ENCODE results near the gene SLC44A4. TPM values are rescaled to one million over a fixed set of nuclear protein-coding genes. Genes with fewer than 3 reads are reported as not detected.

The SLC44A4 gene
- total and polyA plus RNA-seq, 2 of the 8 experiments (the other 6 are each of a cell fraction or from before 2014, with no cell fraction given): 4.8 to 7.0 TPM

DNA sequence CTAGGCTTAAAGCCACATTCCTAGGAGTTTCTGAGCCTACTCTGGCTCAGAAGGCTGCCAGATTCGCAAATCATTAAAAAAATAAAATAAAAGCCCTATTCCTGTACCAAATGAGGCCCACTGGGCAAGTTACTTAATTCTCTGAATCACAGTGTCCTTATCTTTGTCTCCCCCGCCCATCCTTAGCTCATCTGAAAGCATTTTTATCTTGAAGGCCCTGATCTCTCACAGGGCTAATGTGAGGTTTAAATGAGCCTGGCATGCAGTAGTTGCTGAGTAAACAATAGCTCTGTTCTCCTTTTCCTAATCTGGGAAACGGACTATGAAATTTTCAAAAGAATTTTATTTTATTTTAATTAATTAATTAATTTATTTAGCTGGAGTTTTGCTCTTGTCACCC lies 25.2 kb upstream of the SLC44A4 start:
- H3K4me1 ChIP-seq (replicated peaks in 1 of 4; ENCODE audit: control insufficient read depth in 3 of 4, insufficient read depth in 4 of 4, low read length in 3 of 4): peaks cover 0 to 18% (median 12%) of the 10 kb centered on the region in 4 experiments; a peak in 6 of 7 replicates
- no peak overlapping the region for H2AFZ ChIP-seq (ENCODE audit: low read length)
- H3K27ac ChIP-seq (ENCODE audit: low read depth, low read length): no peak overlapping the region
- no peak overlapping the region for H3K4me3 ChIP-seq (ENCODE audit: extremely low read depth in 1 of 4, insufficient read depth in 2 of 4, low read depth in 3 of 4, low read length in 4 of 4)
- no peak overlapping the region for H2BK12ac ChIP-seq (ENCODE audit: low read depth, low read length)
- no peaks in the 10 kb centered on the region for H3K9me3 ChIP-seq (ENCODE audit: insufficient read depth in 2 of 2, low read depth in 1 of 2, low read length in 1 of 2)
- no peak for FAIRE-seq
- no peaks in the 10 kb centered on the region for H3K27me3 ChIP-seq (replicated peaks in 1 of 4; ENCODE audit: control insufficient read depth in 3 of 4, extremely low read depth in 1 of 4, insufficient read depth in 3 of 4, low read length in 3 of 4)
- no peaks in the 10 kb centered on the region for H4K20me1 ChIP-seq (replicated peaks in 1 of 2; ENCODE audit: control insufficient read depth in 1 of 2, insufficient read depth in 2 of 2, low read length in 2 of 2)
- H3K56ac ChIP-seq (replicated peaks; ENCODE audit: insufficient read length, low read depth, low read length): no peak overlapping the region
- H3K18ac ChIP-seq (ENCODE audit: extremely low read depth, low read length): no peak overlapping the region
- no peak overlapping the region for H3K4ac ChIP-seq (replicated peaks; ENCODE audit: insufficient read length, low read depth, low read length)
- no peak overlapping the region for H2BK15ac ChIP-seq (ENCODE audit: low read length)
- H3K14ac ChIP-seq (ENCODE audit: insufficient read length): no peak overlapping the region
- no peak overlapping the region for H2BK120ac ChIP-seq (replicated peaks; ENCODE audit: low read depth, low read length)
- H4K91ac ChIP-seq (replicated peaks; ENCODE audit: insufficient read length, low read length): no peak overlapping the region
- H2BK5ac ChIP-seq (ENCODE audit: low read depth, low read length): no peak overlapping the region
- peaks cover 0 to 5% (median 3%) of the 10 kb centered on the region in 4 experiments; a peak in 3 of 8 replicates for H3K36me3 ChIP-seq (ENCODE audit: control insufficient read depth in 2 of 4, insufficient read depth in 4 of 4, low read length in 3 of 4)
- no peak overlapping the region for H3K4me2 ChIP-seq (ENCODE audit: insufficient read depth in 1 of 2, low read depth in 2 of 2, low read length in 2 of 2)
- no peak overlapping the region for H2AK5ac ChIP-seq (ENCODE audit: low read depth, low read length)
- no peak overlapping the region for H3K9ac ChIP-seq (replicated peaks in 1 of 4; ENCODE audit: extremely low read depth in 1 of 4, low read depth in 3 of 4, low read length in 3 of 4)
- CTCF ChIA-PET (ENCODE audit: partially characterized antibody): interaction anchor here (1.1 to 1.6 kb wide), 5 partner anchors 11 to 48 kb away, joined by 3 to 6 read pairs (median 4); no protein-coding TSS in a partner anchor
- no peak overlapping the region for H3K23ac ChIP-seq (ENCODE audit: insufficient read length)
- no peak for DNase-seq (ENCODE audit: low read depth in 1 of 2, low spot score in 2 of 2)
- peaks cover 2% of the 10 kb centered on the region for H3K79me1 ChIP-seq (ENCODE audit: low read depth, low read length)
- H4K5ac ChIP-seq (ENCODE audit: insufficient read length, low read depth, low read length): no peak overlapping the region
- peaks cover 4% of the 10 kb centered on the region; the same call in 1 of the 2 replicates for H3K23me2 ChIP-seq (ENCODE audit: low read depth, low read length)
- H4K8ac ChIP-seq (ENCODE audit: extremely low read depth, insufficient read depth, low read length): no peak overlapping the region
- H2BK20ac ChIP-seq (ENCODE audit: low read length): no peak overlapping the region
- peaks cover 0 to 7% of the 10 kb centered on the region in 2 experiments; a peak in 2 of 4 replicates for H3K79me2 ChIP-seq (ENCODE audit: control insufficient read depth in 1 of 2, insufficient read depth in 2 of 2, low read length in 2 of 2)
- WGBS, 2 experiments (ENCODE audit: extremely low coverage in 1 of 2, insufficient coverage in 1 of 2, insufficient read length in 1 of 2, insufficient replicate concordance in 2 of 2, low coverage in 1 of 2, low lambda C conversion rate in 2 of 2, missing lambda C conversion rate in 1 of 2): 85% methylated on average over 3 of the region's 3 CpGs; no CpG with 5 or more reads in 1 of the 2 experiments
- POLR2A ChIA-PET (ENCODE audit: partially characterized antibody): interaction anchor here (1.2 to 1.7 kb wide), 3 partner anchors 10 to 68 kb away, joined by 3 read pairs; partner anchors contain the start of gene DXO
- TF ChIP-seq CBX8 (IDR thresholded peaks at IDR 0.05; ENCODE audit: borderline replicate concordance, low read depth, low read length) (no peak), YY1 (IDR thresholded peaks at IDR 0.05; ENCODE audit: low read depth, low read length) (no peak), POLR2A (IDR thresholded peaks at IDR 0.05; ENCODE audit: control extremely low read depth in 1 of 2, low read depth in 2 of 2, low read length in 2 of 2) (no peak), SIRT6 (IDR thresholded peaks at IDR 0.05; ENCODE audit: low read length) (no peak), RAD21 (IDR thresholded peaks at IDR 0.05 in 1 of 2, conservative IDR thresholded peaks at IDR 0.05 in 1 of 2; ENCODE audit: low read depth in 2 of 2, low read length in 2 of 2) (no peak), BACH1 (IDR thresholded peaks at IDR 0.05; ENCODE audit: low read length) (no peak), BCL11A (IDR thresholded peaks at IDR 0.05; ENCODE audit: low read depth in 2 of 2, low read length in 2 of 2) (no peak), GABPA (IDR thresholded peaks at IDR 0.05; ENCODE audit: borderline replicate concordance, insufficient read depth, low read length) (no peak), SP4 (IDR thresholded peaks at IDR 0.05; ENCODE audit: low read length) (no peak), EZH2 (IDR thresholded peaks at IDR 0.05; ENCODE audit: low read depth, low read length, severe bottlenecking) (no peak), TBP (IDR thresholded peaks at IDR 0.05; ENCODE audit: low read depth, low read length) (no peak), HDAC6 (IDR thresholded peaks at IDR 0.05; ENCODE audit: low read depth, low read length) (no peak), ATF2 (IDR thresholded peaks at IDR 0.05; ENCODE audit: low read length) (no peak)

All from H1 (cell line).